H9 (cell line): Measurements from ENCODE around the gene PREP. TPM values are rescaled to one million over a fixed set of nuclear protein-coding genes. Genes with fewer than 3 reads are reported as not detected.

ENCODE experiments used
- DNase-seq: peaks from one replicate; pipeline ENCODE4 v3.0.0-alpha.2; 2017
- H2AFZ ChIP-seq: one replicate; pipeline ENCODE4 v1.6.1; 2013; ENCODE audit warnings: mild to moderate bottlenecking, low read length, control low read depth, moderate library complexity
- H2AK5ac ChIP-seq: 2 replicates; pipeline ENCODE4 v1.6.1; 2013; ENCODE audit warnings: low read length, control low read depth, mixed read lengths; ENCODE audit not compliant: insufficient read length
- H2BK120ac ChIP-seq: one replicate; pipeline ENCODE4 v1.6.1; 2013; ENCODE audit warnings: low read depth, mild to moderate bottlenecking, low read length, control low read depth, inconsistent platforms; ENCODE audit not compliant: poor library complexity, severe bottlenecking
- H2BK12ac ChIP-seq: 2 replicates; pipeline ENCODE4 v1.6.1; 2013; ENCODE audit warnings: low read length, control low read depth, mixed read lengths, low read depth; ENCODE audit not compliant: insufficient read length
- H2BK15ac ChIP-seq: 2 replicates; pipeline ENCODE4 v1.6.1; 2013; ENCODE audit warnings: low read depth, low read length, control low read depth
- H2BK20ac ChIP-seq: one replicate; pipeline ENCODE4 v1.6.1; 2013; ENCODE audit warnings: low read depth, mild to moderate bottlenecking, low read length, control low read depth, inconsistent platforms; ENCODE audit not compliant: poor library complexity, severe bottlenecking
- H2BK5ac ChIP-seq: 2 replicates; pipeline ENCODE4 v1.6.1; 2013; ENCODE audit warnings: low read length, control low read depth, mixed read lengths; ENCODE audit not compliant: insufficient read length
- H3K14ac ChIP-seq: 2 replicates; pipeline ENCODE4 v1.6.1; 2013; ENCODE audit warnings: low read length, control low read depth; ENCODE audit not compliant: insufficient read depth
- H3K18ac ChIP-seq: 2 replicates; pipeline ENCODE4 v1.6.1; 2013; ENCODE audit warnings: low read depth, mild to moderate bottlenecking, mixed read lengths, low read length, control low read depth; ENCODE audit not compliant: insufficient read length
- H3K23ac ChIP-seq: 2 replicates; pipeline ENCODE4 v1.6.1; 2013; ENCODE audit warnings: low read length, control low read depth, mixed read lengths, low read depth; ENCODE audit not compliant: insufficient read length
- H3K23me2 ChIP-seq: 2 replicates; pipeline ENCODE4 v1.6.1; 2013; ENCODE audit warnings: low read depth, mild to moderate bottlenecking, mixed read lengths, low read length, control low read depth; ENCODE audit not compliant: insufficient read length, poor library complexity, severe bottlenecking
- H3K27ac ChIP-seq: 2 replicates; pipeline ENCODE4 v1.5.1; 2013; ENCODE audit warnings: low read length, control low read depth, mixed read lengths, low read depth; ENCODE audit not compliant: insufficient read length
- H3K27me3 ChIP-seq: 2 replicates; pipeline ENCODE4 v1.6.1; 2013; ENCODE audit warnings: low read length, control low read depth, inconsistent platforms; ENCODE audit not compliant: insufficient read depth
- H3K4ac ChIP-seq: 2 replicates; pipeline ENCODE4 v1.6.1; 2013; ENCODE audit warnings: low read depth, mild to moderate bottlenecking, control low read depth, inconsistent platforms, low read length, moderate library complexity
- H3K4me1 ChIP-seq: 2 replicates; pipeline ENCODE4 v1.6.1; 2013; ENCODE audit warnings: low read length, control low read depth, inconsistent platforms; ENCODE audit not compliant: insufficient read depth
- H3K4me2 ChIP-seq: 2 replicates; pipeline ENCODE4 v1.6.1; 2013; ENCODE audit warnings: low read length, control low read depth, mixed read lengths; ENCODE audit not compliant: insufficient read length, insufficient read depth
- H3K56ac ChIP-seq: 2 replicates; pipeline ENCODE4 v1.6.1; 2013; ENCODE audit warnings: low read depth, mild to moderate bottlenecking, mixed read lengths, low read length, control low read depth; ENCODE audit not compliant: insufficient read length
- H3K79me1 ChIP-seq: 2 replicates; pipeline ENCODE4 v1.6.1; 2013; ENCODE audit warnings: low read depth, mild to moderate bottlenecking, moderate library complexity, low read length, control low read depth, inconsistent platforms; ENCODE audit not compliant: insufficient read depth, poor library complexity, severe bottlenecking
- H3K79me2 ChIP-seq: 2 replicates; pipeline ENCODE4 v1.6.1; 2013; ENCODE audit warnings: low read length, control low read depth, inconsistent platforms; ENCODE audit not compliant: insufficient read depth
- H3K9ac ChIP-seq: 2 replicates; pipeline ENCODE4 v1.6.1; 2013; ENCODE audit warnings: low read length, control low read depth, mixed read lengths; ENCODE audit not compliant: insufficient read length; ENCODE audit errors: extremely low read depth
- H3K9me3 ChIP-seq: one replicate; pipeline ENCODE4 v1.6.1; 2013; ENCODE audit warnings: low read depth, low read length, inconsistent platforms; ENCODE audit not compliant: control insufficient read depth
- H3T11ph ChIP-seq: one replicate; pipeline ENCODE4 v1.6.1; 2013; ENCODE audit warnings: mild to moderate bottlenecking, low read length, control low read depth, inconsistent platforms
- H4K20me1 ChIP-seq: one replicate; pipeline ENCODE4 v1.6.1; 2013; ENCODE audit not compliant: control insufficient read depth, insufficient read length, insufficient read depth
- H4K5ac ChIP-seq: 2 replicates; pipeline ENCODE4 v1.6.1; 2013; ENCODE audit warnings: low read depth, mild to moderate bottlenecking, mixed read lengths, low read length, control low read depth; ENCODE audit not compliant: insufficient read length
- H4K8ac ChIP-seq: replicated peaks from 2 replicates; pipeline ENCODE4 v1.6.1; 2013; ENCODE audit warnings: low read length, control low read depth, mixed read lengths, low read depth; ENCODE audit not compliant: insufficient read length
- H4K91ac ChIP-seq: 2 replicates; pipeline ENCODE4 v1.6.1; 2013; ENCODE audit warnings: low read depth, mild to moderate bottlenecking, moderate library complexity, mixed read lengths, low read length, control low read depth; ENCODE audit not compliant: insufficient read length
- H3K27ac Mint-ChIP-seq, 3 experiments: 2 replicates in 2 of 3; 3 replicates in 1 of 3; pipeline ENCODE4 v1.8.0; 2020 to 2021; ENCODE audit warnings: mixed read lengths in 3 of 3, mild to moderate bottlenecking in 1 of 3, moderate library complexity in 1 of 3
- H3K27me3 Mint-ChIP-seq: 2 replicates; pipeline ENCODE4 v1.8.0; 2021; ENCODE audit warnings: low read depth, mild to moderate bottlenecking, moderate library complexity, mixed read lengths
- H3K36me3 Mint-ChIP-seq, 3 experiments: 2 replicates in 2 of 3; 3 replicates in 1 of 3; pipeline ENCODE4 v1.8.0; 2020 to 2021; ENCODE audit warnings: low read depth in 3 of 3, mixed read lengths in 3 of 3; ENCODE audit not compliant: insufficient read depth in 1 of 3
- H3K4me1 Mint-ChIP-seq, 2 experiments: 2 replicates each; pipeline ENCODE4 v1.8.0; 2020; ENCODE audit warnings: mixed read lengths in 2 of 2
- H3K4me3 Mint-ChIP-seq, 2 experiments: 2 replicates in 1 of 2; 3 replicates in 1 of 2; pipeline ENCODE4 v1.8.0; 2020 to 2021; ENCODE audit warnings: mild to moderate bottlenecking in 2 of 2, mixed read lengths in 2 of 2, moderate library complexity in 1 of 2
- H3K9me3 Mint-ChIP-seq, 2 experiments: 2 replicates in 1 of 2; 3 replicates in 1 of 2; pipeline ENCODE4 v1.8.0; 2020; ENCODE audit warnings: mild to moderate bottlenecking in 2 of 2, mixed read lengths in 2 of 2, moderate library complexity in 1 of 2
- CTCF ChIP-seq: fragments of 200-600 bp; sonication (generic); conservative IDR thresholded peaks from 3 replicates; pipeline ENCODE4 v1.8.0; 2021; ENCODE audit warnings: antibody characterized with exemption, mild to moderate bottlenecking
- WGBS: extraction: QIAGEN DNeasy Blood & Tissue Kit; methylation state at CpG from one replicate; pipeline ENCODE4 v1.1.7; 2013; ENCODE audit warnings: missing lambda C conversion rate, low lambda C conversion rate, mixed read lengths; ENCODE audit not compliant: insufficient read length; ENCODE audit errors: extremely low coverage; 5-methylcytosine and 5-hydroxymethylcytosine counted together
- total RNA-seq: library from RNA; stranded (reverse); gene quantifications from 2 replicates; pipeline ENCODE4 v1.2.1, GENCODE V29; 2021

The PREP gene
- total RNA-seq, 1 experiment from 2014 or later = 54.0 TPM

- no peaks in the 10 kb centered on the region for H3K27me3 ChIP-seq
- H3K27ac Mint-ChIP-seq = peak overlapping the region in 2 of 3 experiments; percentile 12 to 90; a peak in 2 of 7 replicates
These were observed 100.2 kb downstream of the PREP start for GRCh38 chr6:105302617-105303128.

More at GRCh38 chr6:105302617-105303128, 100.2 kb downstream of the PREP start:
- Histone ChIP-seq H3K9ac (no peak overlapping the region), H3K27ac (no peak overlapping the region), H3K79me1 (no peaks in the 10 kb centered on the region), H4K91ac (no peak overlapping the region), H2BK20ac (no peak overlapping the region), H3K4me2 (no peak overlapping the region), H2BK15ac (no peak overlapping the region), H3K56ac (no peak overlapping the region), H4K20me1 (no peaks in the 10 kb centered on the region), H2BK120ac (no peak overlapping the region), H4K5ac (no peak overlapping the region), H2BK5ac (no peak overlapping the region), H2AFZ (no peak overlapping the region), H3K14ac (no peak overlapping the region), H3K79me2 (no peaks in the 10 kb centered on the region), H3K23me2 (no peaks in the 10 kb centered on the region), H4K8ac (no peak overlapping the region), H3K4ac (no peak overlapping the region), H3K9me3 (no peaks in the 10 kb centered on the region), H3K4me1 (no peaks in the 10 kb centered on the region; the same call in 1 of the 2 replicates), H2AK5ac (no peak overlapping the region), H3K18ac (no peak overlapping the region), H3T11ph (no peak overlapping the region), H3K23ac (no peak overlapping the region), H2BK12ac (no peak overlapping the region)
- DNase-seq = peak; percentile 39
- H3K27me3 Mint-ChIP-seq = no peaks in the 10 kb centered on the region
- no CpG with 5 or more reads among the region's 16 CpGs for WGBS
- peaks cover 15% of the 10 kb centered on the region in 2 experiments for H3K4me1 Mint-ChIP-seq
- no peak overlapping the region for H3K4me3 Mint-ChIP-seq
- H3K9me3 Mint-ChIP-seq = no peaks in the 10 kb centered on the region
- peak; percentile 53 for TF ChIP-seq CTCF
- peaks cover 5 to 12% (median 8%) of the 10 kb centered on the region in 3 experiments; a peak in 5 of 7 replicates for H3K36me3 Mint-ChIP-seq
